ENCODE results near the gene LARGE2. TPM values are rescaled to one million over a fixed set of nuclear protein-coding genes. Genes with fewer than 3 reads are reported as not detected.

Gene LARGE2
- total and polyA plus RNA-seq, 4 donors: 0.19 to 2.0 (median 0.66) TPM

GRCh38 chr11:45974806-45975205 is 52.4 kb downstream of the LARGE2 start:
- no CpG with 5 or more reads among the region's 1 CpG for WGBS (ENCODE audit: insufficient coverage)
- H3K9me3 ChIP-seq (ENCODE audit: control insufficient read depth, insufficient read depth, low read length): no peaks in the 10 kb centered on the region
- no peak overlapping the region for H3K27ac ChIP-seq (ENCODE audit: low read depth, low read length)
- no peak for DNase-seq (ENCODE audit: low read depth in 4 of 6, low spot score in 6 of 6)
- peaks cover 13% of the 10 kb centered on the region for H3K36me3 ChIP-seq (ENCODE audit: control insufficient read depth, insufficient read depth, low read length)
- H3K4me1 ChIP-seq (ENCODE audit: control insufficient read depth, insufficient read depth, low read length): no peaks in the 10 kb centered on the region
- H3K4me3 ChIP-seq (ENCODE audit: low read depth, low read length): no peak overlapping the region
- H3K27me3 ChIP-seq (ENCODE audit: control insufficient read depth, insufficient read depth, low read length): no peaks in the 10 kb centered on the region

Other genes with a start within 250 kb of the LARGE2 start
- gene SLC35C1, start 117.5 kb upstream of the LARGE2 start, total RNA-seq: 1 to 10 TPM; 6.0 to 6.2 TPM
- gene SLC35C1, start 117.5 kb upstream of the LARGE2 start, polyA plus RNA-seq (ENCODE audit: insufficient read length in 2 of 2): 10 to 100 TPM; 15.9 to 16.0 TPM
- gene CRY2, start 75.2 kb upstream of the LARGE2 start, total RNA-seq: 10 to 100 TPM; 41.6 to 41.8 TPM
- gene CRY2, start 75.2 kb upstream of the LARGE2 start, polyA plus RNA-seq (ENCODE audit: insufficient read length in 2 of 2): 10 to 100 TPM; 38.9 to 45.2 TPM
- gene MAPK8IP1, start 37.0 kb upstream of the LARGE2 start, total RNA-seq: 100 to 1,000 TPM in 1 of 2 donors, 10 to 100 TPM in 1; 77.4 to 106 TPM
- gene MAPK8IP1, start 37.0 kb upstream of the LARGE2 start, polyA plus RNA-seq (ENCODE audit: insufficient read length in 2 of 2): 100 to 1,000 TPM; 263 to 269 TPM
- gene FREY1, start 15.4 kb upstream of the LARGE2 start, total RNA-seq: under 1 TPM; 0.59 to 0.72 TPM
- under 1 TPM in 1 of 2 donors, not detected in 1; 0.57 TPM for gene FREY1, start 15.4 kb upstream of the LARGE2 start, polyA plus RNA-seq (ENCODE audit: insufficient read length in 2 of 2)
- 10 to 100 TPM; 14.8 to 28.5 TPM for gene PEX16, start 4.8 kb upstream of the LARGE2 start, total RNA-seq
- gene PEX16, start 4.8 kb upstream of the LARGE2 start, polyA plus RNA-seq (ENCODE audit: insufficient read length in 2 of 2): 10 to 100 TPM; 39.7 to 39.9 TPM
- 10 to 100 TPM; 32.1 to 33.4 TPM for gene PHF21A, start 198.8 kb downstream of the LARGE2 start, total RNA-seq
- gene PHF21A, start 198.8 kb downstream of the LARGE2 start, polyA plus RNA-seq (ENCODE audit: insufficient read length in 2 of 2): 10 to 100 TPM; 49.5 to 52.2 TPM